Naive thymus-derived CD8-positive, alpha-beta T cell (primary cell): ENCODE data around the gene PTPRM. TPM values are rescaled to one million over a fixed set of nuclear protein-coding genes. Genes with fewer than 3 reads are reported as not detected.

Source experiments
- ATAC-seq, 2 donors: fragments of 150-1000 bp; cut with Tn5 transposase in 1 of 2; sonication (Bioruptor Pico), chemical (Tn5 transposase) in 1 of 2; 1 replicate in 1 of 2; 2 replicates in 1 of 2; pipeline ENCODE4 v1.10.0; 2021; ENCODE audit warnings: mild to moderate bottlenecking in 2 of 2, moderate library complexity in 2 of 2
- POLR2A ChIA-PET: fragments of 350-600 bp; sonication (Branson Sonifier 250); formaldehyde crosslinking; loops from one replicate; lab custom pipeline; 2021; ENCODE audit warnings: antibody characterized with exemption; lab: Charles Lee
- DNase-seq, 10 donors: peaks; one replicate each; pipeline versions ENCODE4 v3.0.0 to v3.0.0-alpha.2; 2020 to 2022
- H3K27ac Mint-ChIP-seq, 10 donors: one replicate each; pipeline ENCODE4 v1.8.0; 2020 to 2022; ENCODE audit warnings: mild to moderate bottlenecking in 10 of 10, mixed read lengths in 10 of 10, moderate library complexity in 4 of 10, inconsistent platforms in 1 of 10
- H3K27me3 Mint-ChIP-seq, 5 donors: one replicate each; pipeline ENCODE4 v1.8.0; 2021 to 2022; ENCODE audit warnings: mixed read lengths in 5 of 5
- H3K36me3 Mint-ChIP-seq, 3 donors: one replicate each; pipeline ENCODE4 v1.8.0; 2020 to 2022; ENCODE audit warnings: mixed read lengths in 3 of 3, mild to moderate bottlenecking in 2 of 3, inconsistent platforms in 1 of 3
- H3K4me1 Mint-ChIP-seq, 4 donors: one replicate each; pipeline ENCODE4 v1.8.0; 2021 to 2022; ENCODE audit warnings: mixed read lengths in 4 of 4
- H3K4me3 Mint-ChIP-seq, 10 donors: one replicate each; pipeline ENCODE4 v1.8.0; 2020 to 2022; ENCODE audit warnings: mild to moderate bottlenecking in 10 of 10, mixed read lengths in 10 of 10, moderate library complexity in 6 of 10, inconsistent platforms in 1 of 10
- H3K9me3 Mint-ChIP-seq, 9 donors: one replicate each; pipeline ENCODE4 v1.8.0; 2020 to 2022; ENCODE audit warnings: mixed read lengths in 9 of 9, mild to moderate bottlenecking in 3 of 9, inconsistent platforms in 1 of 9, moderate library complexity in 1 of 9
- polyA plus RNA-seq, 3 donors: library from polyadenylated mRNA; unstranded; fragments of 300-500 nt; fragmentation: Illumina TruSeq; gene quantifications; one replicate each; pipeline ENCODE4 v1.2.3, GENCODE V29; 2021
- total RNA-seq, 8 experiments: library from RNA in 2 of 8; stranded (reverse) in 2 of 8; gene quantifications; one replicate each; pipeline ENCODE4 v1.2.3 and lab custom pipeline; 2021 to 2026

PTPRM gene
- total and polyA plus RNA-seq, 5 experiments from 2014 or later = 0.28 to 12.1 (median 0.52) TPM

DNA sequence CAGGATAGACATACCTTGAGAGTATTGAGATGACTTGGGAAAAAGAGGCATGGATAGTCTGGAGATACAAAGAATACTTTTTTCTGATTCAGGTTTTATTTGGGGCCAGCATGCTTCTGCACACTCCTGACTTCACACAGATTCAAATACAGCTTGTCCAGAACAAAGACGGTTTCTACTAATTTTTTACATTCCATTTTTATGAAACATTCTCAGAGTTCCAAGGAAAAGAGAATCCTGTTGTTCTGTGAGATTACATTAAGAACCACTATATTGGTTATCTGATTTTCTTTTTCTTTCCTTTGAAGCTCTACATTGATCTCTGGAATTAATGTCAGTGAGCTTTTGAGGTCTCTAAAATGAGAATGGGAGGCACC is 41.0 kb downstream of the PTPRM start:
- Mint-ChIP-seq H3K27ac (no peak overlapping the region), H3K4me1 (no peaks in the 10 kb centered on the region), H3K4me3 (no peak overlapping the region), H3K9me3 (peaks cover 0 to 7% (median 0%) of the 10 kb centered on the region in 9 donors), H3K36me3 (no peaks in the 10 kb centered on the region), H3K27me3 (peaks cover 0 to 7% (median 0%) of the 10 kb centered on the region in 5 donors)
- ATAC-seq (no peak), DNase-seq (no peak)
- POLR2A ChIA-PET = no interaction called here

DNA sequence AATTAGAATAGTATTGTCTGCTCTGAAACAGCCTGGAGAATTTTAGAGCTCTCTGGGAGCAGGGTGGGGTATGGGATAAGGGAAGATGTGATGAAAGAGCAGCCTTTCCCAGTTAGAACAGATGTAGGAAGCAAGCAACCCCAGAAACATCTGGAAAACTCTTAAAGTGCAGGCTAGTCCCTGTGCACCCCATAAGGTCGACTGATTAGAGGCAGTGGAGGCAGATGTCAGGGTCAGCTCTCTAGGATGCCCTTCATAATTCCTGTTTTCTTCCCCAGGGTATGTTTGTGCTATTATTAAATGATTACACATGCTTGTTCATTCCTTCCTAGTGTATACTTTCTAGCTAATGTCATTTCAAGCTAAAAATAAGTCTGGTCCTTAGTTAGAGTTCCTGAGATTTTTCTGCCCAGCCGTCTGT is 41.7 kb downstream of the PTPRM start:
- Mint-ChIP-seq H3K36me3 (no peaks in the 10 kb centered on the region), H3K4me1 (no peaks in the 10 kb centered on the region), H3K27ac (no peak overlapping the region), H3K4me3 (no peak overlapping the region), H3K27me3 (peaks cover 0 to 1% (median 0%) of the 10 kb centered on the region in 5 donors), H3K9me3 (peaks cover 0 to 7% (median 0%) of the 10 kb centered on the region in 9 donors)
- ATAC-seq (no peak), DNase-seq (no peak)
- POLR2A ChIA-PET = no interaction called here

DNA sequence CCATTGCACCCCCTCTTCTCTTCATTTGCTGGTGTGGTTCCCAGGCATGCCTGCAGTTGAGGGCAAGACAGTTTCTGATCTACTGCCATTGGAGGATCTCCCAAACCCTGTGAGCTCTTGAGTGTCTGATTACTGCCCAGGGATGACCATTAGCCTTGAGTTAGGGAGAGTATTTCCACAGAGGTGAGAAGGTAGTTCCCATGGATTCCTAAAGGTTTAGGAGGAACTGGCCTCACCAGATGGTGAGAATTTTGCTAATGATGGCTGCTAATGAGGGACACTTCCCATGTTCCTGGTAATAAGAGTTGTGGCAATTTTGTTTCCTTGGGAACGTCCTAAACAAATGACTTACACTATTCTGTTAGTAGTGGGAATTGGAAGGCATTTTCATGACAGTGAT is 42.5 kb downstream of the PTPRM start:
- DNase-seq (no peak), ATAC-seq (no peak)
- H3K4me3 Mint-ChIP-seq = no peak overlapping the region
- peaks cover 0 to 7% (median 0%) of the 10 kb centered on the region in 9 donors for H3K9me3 Mint-ChIP-seq
- H3K36me3 Mint-ChIP-seq = no peaks in the 10 kb centered on the region
- POLR2A ChIA-PET = no interaction called here
- peaks cover 0 to 1% (median 0%) of the 10 kb centered on the region in 5 donors for H3K27me3 Mint-ChIP-seq
- no peak overlapping the region for H3K27ac Mint-ChIP-seq
- no peaks in the 10 kb centered on the region for H3K4me1 Mint-ChIP-seq

DNA sequence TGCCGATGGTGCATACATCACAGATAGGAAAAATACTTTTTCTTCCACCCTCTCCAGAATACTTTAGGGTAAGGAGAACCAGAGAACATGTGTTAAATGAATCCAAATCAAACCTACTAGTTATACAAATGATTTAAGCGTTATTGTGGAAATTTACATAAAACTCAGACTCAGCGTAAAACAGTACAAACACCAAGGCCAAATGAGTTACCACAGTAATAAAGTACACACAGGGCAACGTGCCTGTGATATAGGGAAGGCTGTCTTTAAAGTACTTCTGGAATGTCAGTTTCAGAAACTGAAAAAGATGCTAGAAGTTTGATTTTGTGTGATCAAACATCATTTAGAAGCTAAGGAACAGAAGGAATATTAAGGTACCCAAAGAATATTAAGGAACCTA is 46.9 kb downstream of the PTPRM start:
- Mint-ChIP-seq H3K9me3 (peaks cover 0 to 7% (median 0%) of the 10 kb centered on the region in 9 donors), H3K27me3 (peaks cover 0 to 1% (median 0%) of the 10 kb centered on the region in 5 donors), H3K4me1 (no peaks in the 10 kb centered on the region), H3K4me3 (no peak overlapping the region), H3K27ac (no peak overlapping the region), H3K36me3 (no peaks in the 10 kb centered on the region)
- DNase-seq (no peak), ATAC-seq (no peak)
- POLR2A ChIA-PET = no interaction called here

DNA sequence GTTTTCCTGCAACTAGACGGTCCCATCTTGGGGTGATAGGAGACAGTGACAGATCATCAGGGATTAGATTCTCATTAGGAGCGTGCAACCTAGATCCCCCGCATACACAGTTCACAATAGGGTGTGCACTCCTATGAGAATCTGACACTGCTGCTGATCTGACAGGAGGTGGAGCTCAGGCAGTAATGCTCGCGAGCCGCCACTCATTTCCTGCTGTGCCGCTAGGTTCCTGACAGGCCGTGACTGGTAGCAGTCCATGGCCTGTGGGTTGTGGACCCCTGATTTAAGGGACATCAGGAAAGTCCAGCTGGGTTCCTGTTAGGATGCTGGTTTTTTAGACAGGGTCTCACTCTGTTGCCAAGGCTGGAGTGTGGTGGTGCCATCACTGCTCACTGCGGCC is 48.7 kb downstream of the PTPRM start:
- Mint-ChIP-seq H3K36me3 (no peaks in the 10 kb centered on the region), H3K4me1 (no peaks in the 10 kb centered on the region), H3K27me3 (peaks cover 0 to 1% (median 0%) of the 10 kb centered on the region in 5 donors), H3K4me3 (no peak overlapping the region), H3K9me3 (peaks cover 0 to 7% (median 0%) of the 10 kb centered on the region in 9 donors), H3K27ac (no peak overlapping the region)
- POLR2A ChIA-PET = no interaction called here
- DNase-seq (no peak), ATAC-seq (no peak)

DNA sequence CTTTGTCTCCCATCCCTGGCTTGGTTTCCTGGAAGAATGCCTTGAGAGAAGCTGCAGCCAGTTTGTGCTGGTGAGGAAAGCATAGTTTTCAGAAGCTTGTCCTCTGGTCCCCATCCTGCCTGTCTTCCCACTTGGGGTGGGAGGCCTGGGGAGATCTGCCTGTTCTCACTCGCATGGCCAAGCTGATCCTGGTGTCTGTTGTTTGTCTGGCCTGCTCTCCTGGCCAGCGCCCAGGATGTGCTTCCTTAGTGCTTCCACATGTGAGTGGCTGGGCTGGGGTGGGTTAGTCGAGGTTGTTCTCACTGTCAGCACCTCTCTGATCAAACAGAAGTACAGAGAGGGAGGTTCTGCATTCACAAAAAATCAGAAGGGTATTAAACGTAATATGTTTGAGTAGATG is 49.5 kb downstream of the PTPRM start:
- H3K36me3 Mint-ChIP-seq = no peaks in the 10 kb centered on the region
- no peak overlapping the region for H3K27ac Mint-ChIP-seq
- POLR2A ChIA-PET = no interaction called here
- no peak for ATAC-seq
- no peaks in the 10 kb centered on the region for H3K4me1 Mint-ChIP-seq
- H3K4me3 Mint-ChIP-seq = no peak overlapping the region
- H3K27me3 Mint-ChIP-seq = peaks cover 0 to 1% (median 0%) of the 10 kb centered on the region in 5 donors
- no peak for DNase-seq
- H3K9me3 Mint-ChIP-seq = peaks cover 0 to 6% (median 0%) of the 10 kb centered on the region in 9 donors

DNA sequence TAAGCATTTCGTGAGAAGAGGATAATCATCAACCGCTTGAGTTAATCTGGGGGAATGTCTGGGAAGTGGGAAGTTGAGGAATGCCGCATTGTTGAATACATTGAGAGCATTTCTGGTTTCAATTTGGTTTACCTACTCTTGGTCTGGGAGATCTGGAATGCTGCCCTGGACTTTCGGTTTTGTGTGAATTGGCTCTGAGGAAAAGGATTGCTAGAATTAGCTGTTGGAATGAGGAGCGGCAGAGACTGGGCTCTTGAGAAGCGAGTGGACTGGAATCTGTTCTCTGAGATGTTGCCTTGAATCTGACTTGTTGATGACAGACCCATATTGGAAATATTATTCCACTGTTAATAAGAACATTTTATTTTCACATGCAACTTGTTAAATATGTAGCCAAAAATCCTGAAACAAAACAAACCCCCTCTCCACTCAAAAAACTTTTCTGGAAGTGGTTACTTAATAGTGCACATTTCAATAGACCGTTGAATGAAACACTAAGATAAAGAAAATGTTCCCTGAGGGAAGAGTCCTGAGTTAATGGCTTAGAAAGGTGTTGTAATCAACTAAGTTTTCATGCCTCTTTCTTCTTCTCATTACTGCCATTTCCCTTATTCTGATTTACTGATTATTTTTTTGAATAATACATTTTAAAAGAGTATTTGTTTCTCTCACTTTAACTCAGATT is 50.8 kb downstream of the PTPRM start:
- H3K9me3 Mint-ChIP-seq = no peaks in the 10 kb centered on the region
- H3K27ac Mint-ChIP-seq = no peak overlapping the region
- no peaks in the 10 kb centered on the region for H3K4me1 Mint-ChIP-seq
- H3K27me3 Mint-ChIP-seq = peaks cover 0 to 1% (median 0%) of the 10 kb centered on the region in 5 donors
- POLR2A ChIA-PET = no interaction called here
- H3K4me3 Mint-ChIP-seq = no peak overlapping the region
- H3K36me3 Mint-ChIP-seq = no peaks in the 10 kb centered on the region
- DNase-seq (no peak), ATAC-seq (no peak)

DNA sequence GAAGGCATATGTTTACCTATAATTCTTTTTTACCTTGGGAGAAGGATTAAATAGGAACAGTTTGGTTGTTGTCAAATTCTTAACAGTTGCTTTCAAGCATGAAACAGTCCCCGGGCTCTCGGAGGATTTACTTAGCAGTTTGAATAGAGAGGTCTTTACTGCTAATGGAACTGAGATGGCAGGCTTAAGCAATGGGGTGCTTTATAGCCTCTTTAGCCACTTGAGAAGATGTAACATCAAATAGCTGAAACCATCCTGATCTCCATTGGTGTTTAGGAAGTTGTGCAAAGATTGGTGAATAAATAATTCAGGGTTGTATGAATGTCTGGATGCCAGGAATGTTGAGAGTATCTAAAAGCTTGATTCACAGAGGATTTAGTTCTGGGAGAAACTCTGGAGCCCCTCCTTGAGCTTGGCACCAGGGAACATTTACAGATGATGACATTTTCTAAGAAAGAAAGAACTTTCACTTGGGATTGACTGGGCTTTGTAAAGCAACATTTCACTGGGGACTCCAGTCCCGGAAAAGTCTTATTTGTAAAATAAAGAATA is 51.9 kb downstream of the PTPRM start:
- no peak for DNase-seq
- no peaks in the 10 kb centered on the region for H3K9me3 Mint-ChIP-seq
- no peak for ATAC-seq
- peaks cover 0 to 1% (median 0%) of the 10 kb centered on the region in 5 donors for H3K27me3 Mint-ChIP-seq
- no peaks in the 10 kb centered on the region for H3K36me3 Mint-ChIP-seq
- no peak overlapping the region for H3K27ac Mint-ChIP-seq
- H3K4me1 Mint-ChIP-seq = no peaks in the 10 kb centered on the region
- no peak overlapping the region for H3K4me3 Mint-ChIP-seq
- POLR2A ChIA-PET = no interaction called here

DNA sequence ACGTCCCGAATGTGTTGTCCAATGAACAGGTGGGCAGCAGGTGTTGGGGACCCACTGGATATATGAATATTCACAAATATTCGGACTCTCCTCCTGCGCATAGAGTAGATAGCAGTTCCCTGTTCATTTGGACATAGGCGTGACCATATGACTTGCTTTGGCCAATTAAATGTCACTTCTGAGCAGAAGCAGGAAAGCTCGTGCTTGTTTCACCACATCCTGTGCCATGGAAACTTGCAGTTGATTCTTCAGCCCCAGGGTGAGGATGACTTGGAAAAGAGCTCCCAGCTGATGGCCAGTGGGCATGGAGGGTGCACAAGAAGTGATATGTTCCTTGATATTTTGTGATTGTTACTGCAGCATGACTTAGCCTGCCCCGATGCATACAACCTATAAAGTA is 52.6 kb downstream of the PTPRM start:
- Mint-ChIP-seq H3K27ac (no peak overlapping the region), H3K27me3 (peaks cover 0 to 1% (median 0%) of the 10 kb centered on the region in 5 donors), H3K4me3 (no peak overlapping the region), H3K9me3 (no peaks in the 10 kb centered on the region), H3K36me3 (no peaks in the 10 kb centered on the region), H3K4me1 (no peaks in the 10 kb centered on the region)
- no peak for DNase-seq
- POLR2A ChIA-PET = no interaction called here
- ATAC-seq = no peak

DNA sequence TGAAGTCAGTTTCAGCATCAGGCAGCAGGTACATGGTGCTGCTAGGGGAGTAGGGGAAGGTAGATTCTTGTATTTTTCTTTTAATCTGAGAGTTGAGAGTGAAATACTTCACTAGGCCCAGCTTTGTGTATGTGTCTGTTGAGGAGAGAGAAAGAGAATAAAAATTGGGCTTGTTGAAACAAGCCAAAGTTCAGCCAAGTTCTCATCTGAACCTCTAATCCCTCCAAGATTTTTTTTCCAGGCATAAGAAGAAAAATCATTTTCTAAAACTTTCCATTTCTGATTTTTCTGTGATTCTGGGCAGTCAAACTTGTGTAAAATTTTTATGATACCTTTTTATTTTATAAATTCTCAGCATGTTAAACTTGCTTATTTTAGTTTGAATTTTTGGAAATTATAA is 55.6 kb downstream of the PTPRM start:
- H3K9me3 Mint-ChIP-seq = no peaks in the 10 kb centered on the region
- DNase-seq (no peak), ATAC-seq (no peak)
- no peaks in the 10 kb centered on the region for H3K4me1 Mint-ChIP-seq
- H3K36me3 Mint-ChIP-seq = no peaks in the 10 kb centered on the region
- POLR2A ChIA-PET = no interaction called here
- no peak overlapping the region for H3K4me3 Mint-ChIP-seq
- H3K27ac Mint-ChIP-seq = no peak overlapping the region
- peaks cover 0 to 8% (median 0%) of the 10 kb centered on the region in 5 donors for H3K27me3 Mint-ChIP-seq

DNA sequence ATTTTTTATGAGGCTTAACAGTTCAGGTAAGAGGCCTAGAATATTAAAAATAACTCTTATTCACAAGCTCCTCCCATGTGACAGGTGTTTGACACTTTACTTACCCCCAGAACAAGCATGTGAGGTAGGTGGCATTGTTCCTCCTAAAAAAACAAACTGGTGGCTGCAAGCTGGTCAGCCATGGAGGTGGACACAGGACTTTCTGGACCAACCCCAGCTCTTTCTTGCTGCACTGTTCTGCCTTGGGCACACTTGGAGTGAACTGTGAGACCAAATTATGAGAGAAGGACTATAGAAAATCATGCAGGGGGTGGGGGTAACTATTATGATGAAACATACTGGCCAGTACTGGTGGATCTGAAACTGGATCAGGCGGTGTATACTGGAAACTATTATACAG is 56.6 kb downstream of the PTPRM start:
- H3K4me3 Mint-ChIP-seq = no peak overlapping the region

DNA sequence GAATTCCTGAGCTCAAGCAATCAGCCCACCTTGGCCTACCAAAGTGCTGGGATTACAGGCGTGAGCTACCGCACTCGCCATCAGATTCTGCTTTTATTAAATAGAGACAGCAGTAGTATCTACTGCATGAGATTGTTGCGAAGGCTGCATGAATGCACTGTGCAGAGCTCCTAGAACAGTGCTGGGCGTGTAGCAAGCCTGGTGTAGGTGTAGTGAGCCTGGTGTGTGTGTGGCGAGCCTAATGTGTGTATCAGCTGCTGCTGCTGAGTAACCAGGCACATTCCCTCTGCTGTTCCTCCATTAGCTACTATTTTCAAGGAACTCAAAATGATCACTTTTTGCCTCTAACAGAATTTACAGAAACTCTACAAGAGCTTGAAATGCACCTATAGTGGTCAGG is 57.6 kb downstream of the PTPRM start:
- Mint-ChIP-seq H3K4me1 (no peaks in the 10 kb centered on the region), H3K36me3 (no peaks in the 10 kb centered on the region), H3K27me3 (peaks cover 0 to 8% (median 0%) of the 10 kb centered on the region in 5 donors), H3K9me3 (peaks cover 0 to 3% (median 0%) of the 10 kb centered on the region in 9 donors), H3K4me3 (no peak overlapping the region), H3K27ac (no peak overlapping the region)
- DNase-seq (no peak), ATAC-seq (no peak)
- POLR2A ChIA-PET = no interaction called here

More for the DNA sequence above, 56.6 kb downstream of the PTPRM start:
- Mint-ChIP-seq H3K9me3 (no peaks in the 10 kb centered on the region), H3K27ac (no peak overlapping the region), H3K4me1 (no peaks in the 10 kb centered on the region), H3K27me3 (peaks cover 0 to 8% (median 0%) of the 10 kb centered on the region in 5 donors), H3K36me3 (no peaks in the 10 kb centered on the region)
- POLR2A ChIA-PET = interaction anchor here (0.6 kb wide), 1 partner anchor 13 kb away, joined by 3 read pairs; no protein-coding TSS in a partner anchor
- DNase-seq (no peak), ATAC-seq (no peak)

DNA sequence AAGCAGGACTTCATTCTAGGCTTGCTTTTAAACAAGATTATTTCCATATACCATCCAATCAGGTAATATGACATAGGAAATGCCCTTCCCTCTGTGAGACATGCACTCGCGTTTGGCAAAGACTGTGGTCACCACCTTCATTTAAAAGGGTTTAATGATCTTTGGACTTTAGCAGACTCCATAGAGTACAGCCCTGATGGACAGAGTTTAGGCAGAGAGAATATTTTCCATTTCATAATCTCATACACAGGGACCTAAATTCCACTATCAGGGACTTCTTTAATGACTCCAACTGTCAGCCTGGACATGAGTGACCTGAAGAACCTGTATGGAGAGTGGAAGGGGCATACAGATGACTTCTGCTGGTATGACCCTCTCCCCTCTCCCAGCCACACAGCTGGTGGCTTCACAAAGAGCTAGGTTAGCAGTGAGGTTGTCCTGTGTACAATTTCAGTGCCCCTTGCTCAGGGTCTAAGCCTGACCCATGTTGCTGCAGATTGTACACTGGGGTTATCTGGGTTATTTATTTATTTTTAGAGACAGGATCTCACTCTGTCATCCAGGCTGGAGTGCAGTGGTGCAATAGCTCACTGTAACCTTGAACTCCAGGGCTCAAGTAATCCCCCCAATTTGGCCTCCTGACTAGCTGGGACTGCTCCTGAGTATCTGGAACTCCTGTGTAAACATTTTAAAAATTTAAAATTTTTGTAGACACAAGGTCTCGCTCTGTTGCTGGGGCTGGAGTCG is 59.2 kb downstream of the PTPRM start:
- DNase-seq (no peak), ATAC-seq (no peak)
- peaks cover 0 to 3% (median 0%) of the 10 kb centered on the region in 9 donors for H3K9me3 Mint-ChIP-seq
- peaks cover 0 to 14% (median 0%) of the 10 kb centered on the region in 5 donors for H3K27me3 Mint-ChIP-seq
- POLR2A ChIA-PET = no interaction called here
- H3K27ac Mint-ChIP-seq = no peak overlapping the region
- H3K4me3 Mint-ChIP-seq = no peak overlapping the region
- H3K4me1 Mint-ChIP-seq = no peaks in the 10 kb centered on the region
- H3K36me3 Mint-ChIP-seq = no peaks in the 10 kb centered on the region
